Stomach (tissue), 4 donors: ENCODE data around the gene RNF13.

ENCODE experiments used
- CTCF ChIP-seq, 7 experiments: fragments of 450-650 bp in 4 of 7; fragments of 200-600 bp in 3 of 7; sonication (generic) in 3 of 7; IDR thresholded peaks; one replicate each; pipeline ENCODE4 v1.5.1; 2016 to 2019; ENCODE audit warnings: antibody characterized with exemption in 7 of 7, control low read depth in 2 of 7, mild to moderate bottlenecking in 1 of 7
- POLR2A ChIP-seq, 4 donors: fragments of 450-650 bp; IDR thresholded peaks; one replicate each; pipeline ENCODE4 v1.6.1; 2016; ENCODE audit warnings: antibody characterized with exemption in 4 of 4, control low read depth in 2 of 4, mild to moderate bottlenecking in 1 of 4, moderate library complexity in 1 of 4

- no peak for TF ChIP-seq POLR2A (IDR thresholded peaks at IDR 0.05)
- no peak for TF ChIP-seq CTCF (IDR thresholded peaks at IDR 0.05)
Observed at GRCh38 chr3:149796026-149796425, 17.0 kb upstream of the RNF13 start.
